Suprapubic skin (tissue), 4 donors: Measurements from ENCODE around the gene SLC13A5. TPM values are rescaled to one million over a fixed set of nuclear protein-coding genes. Genes with fewer than 3 reads are reported as not detected.
"Not testable (repeated sequence)": the region's sequence is repeated elsewhere in the genome, so short reads cannot be mapped to it uniquely, and the experiment has no call there.

Source experiments
- DNase-seq, 2 donors: peaks; one replicate each; pipeline ENCODE4 v3.0.0-alpha.2; 2019; ENCODE audit warnings: low spot score in 2 of 2
- H3K27ac ChIP-seq: fragments of 200-600 bp; sonication (generic); one replicate; pipeline ENCODE4 v1.5.1; 2019
- H3K27me3 ChIP-seq: fragments of 200-600 bp; sonication (generic); one replicate; pipeline ENCODE4 v1.5.1; 2019
- H3K36me3 ChIP-seq: fragments of 200-600 bp; sonication (generic); one replicate; pipeline ENCODE4 v1.5.1; 2019
- H3K4me1 ChIP-seq: fragments of 200-600 bp; sonication (generic); one replicate; pipeline ENCODE4 v1.5.1; 2019
- H3K4me3 ChIP-seq: fragments of 200-600 bp; sonication (generic); one replicate; pipeline ENCODE4 v1.5.1; 2019; ENCODE audit warnings: mild to moderate bottlenecking
- H3K9me3 ChIP-seq: fragments of 200-600 bp; sonication (generic); one replicate; pipeline ENCODE4 v1.5.1; 2019
- CTCF ChIP-seq, 2 donors: fragments of 200-600 bp in 1 of 2; fragments of 450-650 bp in 1 of 2; sonication (generic) in 1 of 2; IDR thresholded peaks; one replicate each; pipeline ENCODE4 v1.5.1; 2016 to 2019; ENCODE audit warnings: antibody characterized with exemption in 2 of 2, mild to moderate bottlenecking in 1 of 2, moderate library complexity in 1 of 2
- EP300 ChIP-seq: sonication (generic); formaldehyde crosslinking; IDR thresholded peaks from one replicate; pipeline ENCODE4 v1.6.1; 2017; ENCODE audit warnings: antibody characterized with exemption
- POLR2A ChIP-seq, 2 donors: fragments of 450-650 bp; IDR thresholded peaks; one replicate each; pipeline ENCODE4 v1.6.1; 2017; ENCODE audit warnings: antibody characterized with exemption in 2 of 2, mild to moderate bottlenecking in 2 of 2, moderate library complexity in 2 of 2
- POLR2AphosphoS5 ChIP-seq, 3 donors: sonication (generic); formaldehyde crosslinking; IDR thresholded peaks; one replicate each; pipeline ENCODE4 v1.6.1; 2017; ENCODE audit warnings: antibody characterized with exemption in 3 of 3
- WGBS: methylation state at CpG from one replicate; pipeline ENCODE4 v1.1.5; 2018; 5-methylcytosine and 5-hydroxymethylcytosine counted together
- total RNA-seq, 4 donors: library from RNA; depleted of rRNA; stranded (reverse); fragments of >200 nt; gene quantifications; one replicate each; pipeline ENCODE4 v1.1.0, GENCODE V29; 2016

SLC13A5 gene
- total RNA-seq, 4 donors from 2014 or later = 0.72 TPM; not detected in 3

GRCh38 chr17:6698004-6698403 is 15.2 kb downstream of the SLC13A5 start:
- peak in 1 of 2 donors; percentile 38 for DNase-seq
- H3K36me3 ChIP-seq = no peaks in the 10 kb centered on the region

GRCh38 chr17:6696906-6697305 is 16.3 kb downstream of the SLC13A5 start:
- Histone ChIP-seq H3K4me3 (no peak overlapping the region), H3K36me3 (no peaks in the 10 kb centered on the region), H3K4me1 (no peaks in the 10 kb centered on the region), H3K27me3 (peaks cover 2% of the 10 kb centered on the region), H3K27ac (no peak overlapping the region), H3K9me3 (no peaks in the 10 kb centered on the region)
- DNase-seq = no peak
- TF ChIP-seq CTCF (IDR thresholded peaks at IDR 0.05) = no peak
- no peak for TF ChIP-seq EP300
- no peak for TF ChIP-seq POLR2A (IDR thresholded peaks at IDR 0.05)
- no peak for TF ChIP-seq POLR2AphosphoS5 (IDR thresholded peaks at IDR 0.05)
- 80% methylated on average over 3 of the region's 5 CpGs for WGBS

More at GRCh38 chr17:6698004-6698403, 15.2 kb downstream of the SLC13A5 start:
- WGBS = 60% methylated on average over 1 of the region's 11 CpGs
- Histone ChIP-seq H3K4me3 (no peak overlapping the region), H3K4me1 (no peaks in the 10 kb centered on the region), H3K27me3 (peaks cover 8% of the 10 kb centered on the region), H3K27ac (no peak overlapping the region), H3K9me3 (no peaks in the 10 kb centered on the region)
- TF ChIP-seq CTCF (IDR thresholded peaks at IDR 0.05) (no peak), POLR2A (IDR thresholded peaks at IDR 0.05) (no peak), POLR2AphosphoS5 (IDR thresholded peaks at IDR 0.05) (no peak), EP300 (no peak)

- Histone ChIP-seq H3K4me1 (no peaks in the 10 kb centered on the region), H3K27ac (no peak overlapping the region), H3K36me3 (no peaks in the 10 kb centered on the region), H3K9me3 (no peaks in the 10 kb centered on the region), H3K27me3 (peaks cover 7% of the 10 kb centered on the region), H3K4me3 (no peak overlapping the region)
- 87% methylated on average over 11 of the region's 13 CpGs for WGBS
- TF ChIP-seq POLR2A (IDR thresholded peaks at IDR 0.05) (no peak), POLR2AphosphoS5 (IDR thresholded peaks at IDR 0.05) (no peak), EP300 (no peak), CTCF (IDR thresholded peaks at IDR 0.05) (no peak)
- DNase-seq = peak in 1 of 2 donors; percentile 51
These were observed 17.6 kb downstream of the SLC13A5 start for GRCh38 chr17:6695565-6695964.

- H3K4me1 ChIP-seq = no peaks in the 10 kb centered on the region
- no peak overlapping the region for H3K27ac ChIP-seq
- H3K9me3 ChIP-seq = no peaks in the 10 kb centered on the region
- no peak for TF ChIP-seq CTCF (IDR thresholded peaks at IDR 0.05)
- no peak for TF ChIP-seq EP300
- TF ChIP-seq POLR2AphosphoS5 (IDR thresholded peaks at IDR 0.05) = no peak
- TF ChIP-seq POLR2A (IDR thresholded peaks at IDR 0.05) = no peak
- no peaks in the 10 kb centered on the region for H3K36me3 ChIP-seq
- H3K4me3 ChIP-seq = no peak overlapping the region
- H3K27me3 ChIP-seq = peaks cover 7% of the 10 kb centered on the region
- no peak for DNase-seq
- 82% methylated on average over 2 of the region's 2 CpGs for WGBS
These were observed 18.1 kb downstream of the SLC13A5 start for GRCh38 chr17:6695051-6695450.

GRCh38 chr17:6691958-6692357 is 21.2 kb downstream of the SLC13A5 start:
- H3K27ac ChIP-seq, H3K27me3 ChIP-seq, H3K36me3 ChIP-seq, H3K9me3 ChIP-seq, DNase-seq, H3K4me1 ChIP-seq, H3K4me3 ChIP-seq: not testable (repeated sequence)
- 71% methylated on average over 6 of the region's 6 CpGs for WGBS

GRCh38 chr17:6691546-6691945 is 21.6 kb downstream of the SLC13A5 start:
- 85% methylated on average over 3 of the region's 3 CpGs for WGBS
- H3K27ac ChIP-seq = no peak overlapping the region
- H3K36me3 ChIP-seq = no peaks in the 10 kb centered on the region

More at GRCh38 chr17:6691546-6691945, 21.6 kb downstream of the SLC13A5 start:
- DNase-seq = no peak
- no peak overlapping the region for H3K4me3 ChIP-seq
- peaks cover 7% of the 10 kb centered on the region for H3K27me3 ChIP-seq
- H3K9me3 ChIP-seq = no peaks in the 10 kb centered on the region
- H3K4me1 ChIP-seq = no peaks in the 10 kb centered on the region
- TF ChIP-seq CTCF (IDR thresholded peaks at IDR 0.05) (no peak), POLR2AphosphoS5 (IDR thresholded peaks at IDR 0.05) (no peak), EP300 (no peak), POLR2A (IDR thresholded peaks at IDR 0.05) (no peak)
